Measurements from ENCODE around the gene CHD2.

CHD2 gene

GRCh38 chr15:93018574-93018973, 118.5 kb downstream of the CHD2 start:
- no peak for DNase-seq (ENCODE audit: low read depth)
- peak; percentile 16 for TF ChIP-seq CTCF (IDR thresholded peaks at IDR 0.05; ENCODE audit: control insufficient read depth, insufficient read depth, low read depth, low read length, missing control alignments)

GRCh38 chr15:93019090-93019489, 119.0 kb downstream of the CHD2 start:
- TF ChIP-seq CTCF (IDR thresholded peaks at IDR 0.05; ENCODE audit: control insufficient read depth, insufficient read depth, low read depth, low read length, missing control alignments): no peak
- no peak for DNase-seq (ENCODE audit: low read depth)
- H3K4me3 ChIP-seq (ENCODE audit: control insufficient read depth, low read depth, low read length): no peak overlapping the region

More at GRCh38 chr15:93018574-93018973, 118.5 kb downstream of the CHD2 start:
- no peak overlapping the region for H3K4me3 ChIP-seq (ENCODE audit: control insufficient read depth, low read depth, low read length)

GRCh38 chr15:93019971-93020370, 119.8 kb downstream of the CHD2 start:
- no peak overlapping the region for H3K4me3 ChIP-seq (ENCODE audit: control insufficient read depth, low read depth, low read length)
- DNase-seq (ENCODE audit: low read depth): no peak
- no peak for TF ChIP-seq CTCF (IDR thresholded peaks at IDR 0.05; ENCODE audit: control insufficient read depth, insufficient read depth, low read depth, low read length, missing control alignments)

GRCh38 chr15:93020976-93021772, 121.0 kb downstream of the CHD2 start:
- no peak for TF ChIP-seq CTCF (IDR thresholded peaks at IDR 0.05; ENCODE audit: control insufficient read depth, insufficient read depth, low read depth, low read length, missing control alignments)
- H3K4me3 ChIP-seq (ENCODE audit: control insufficient read depth, low read depth, low read length): no peak overlapping the region
- no peak for DNase-seq (ENCODE audit: low read depth)

GRCh38 chr15:93024293-93024692, 124.2 kb downstream of the CHD2 start:
- no peak for TF ChIP-seq CTCF (IDR thresholded peaks at IDR 0.05; ENCODE audit: control insufficient read depth, insufficient read depth, low read depth, low read length, missing control alignments)
- no peak overlapping the region for H3K4me3 ChIP-seq (ENCODE audit: control insufficient read depth, low read depth, low read length)
- DNase-seq (ENCODE audit: low read depth): no peak

GRCh38 chr15:93024716-93025624, 124.8 kb downstream of the CHD2 start:
- TF ChIP-seq CTCF (IDR thresholded peaks at IDR 0.05; ENCODE audit: control insufficient read depth, insufficient read depth, low read depth, low read length, missing control alignments): no peak
- DNase-seq (ENCODE audit: low read depth): no peak

More at GRCh38 chr15:93024716-93025624, 124.8 kb downstream of the CHD2 start:
- H3K4me3 ChIP-seq (ENCODE audit: control insufficient read depth, low read depth, low read length): no peak overlapping the region
